AG09309 (cell line): Measurements from ENCODE around the gene TMEM125.

Experiments
- DNase-seq: peaks from one replicate; pipeline ENCODE4 v3.0.0-alpha.2; 2010; ENCODE audit warnings: low read depth
- H3K4me3 ChIP-seq: 2 replicates; pipeline ENCODE4 v1.5.1; 2011; ENCODE audit warnings: mild to moderate bottlenecking, low read depth, low read length, moderate library complexity; ENCODE audit not compliant: control insufficient read depth
- TF ChIP-seq, protein P1 (sequence below): IDR thresholded peaks from 2 replicates; pipeline ENCODE4 v1.5.1; 2011; ENCODE audit warnings: mild to moderate bottlenecking, low read depth, low read length, inconsistent platforms; ENCODE audit not compliant: insufficient read depth, control insufficient read depth; ENCODE audit errors: missing control alignments

Gene TMEM125

DNA sequence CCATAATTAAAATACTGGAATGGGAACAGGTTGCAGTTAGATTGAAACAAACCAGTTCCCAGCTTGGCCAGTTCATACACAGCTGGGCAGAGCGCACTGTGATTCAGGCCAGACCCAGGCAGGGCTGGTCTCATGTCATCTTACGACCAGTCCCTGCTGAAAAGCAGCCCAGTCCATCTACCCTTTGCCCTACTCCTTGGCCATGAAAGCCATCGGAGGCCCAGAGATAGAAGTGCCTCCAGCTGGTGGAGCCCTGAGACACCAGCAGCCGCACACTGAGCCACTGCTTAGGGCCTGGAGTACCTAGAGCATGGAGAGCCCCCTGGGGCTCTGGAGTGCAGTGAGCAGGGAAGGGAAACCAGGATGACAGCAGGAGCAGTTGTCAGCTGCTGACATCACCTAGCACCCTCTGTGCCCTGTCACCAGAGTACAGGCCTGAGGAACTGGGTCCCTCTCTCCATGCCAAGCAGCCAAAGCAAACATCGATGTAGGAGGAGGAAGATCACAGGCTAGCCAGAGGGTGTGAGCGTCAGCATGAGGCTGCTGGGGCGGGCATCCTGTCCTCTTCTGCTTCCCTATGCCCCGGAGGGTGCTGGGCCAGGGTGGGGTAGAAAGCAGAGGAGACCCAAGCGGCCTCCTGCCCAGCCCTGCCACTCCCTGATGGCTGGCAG lies 34.2 kb upstream of the TMEM125 start:
- TF ChIP-seq, protein P1, sequence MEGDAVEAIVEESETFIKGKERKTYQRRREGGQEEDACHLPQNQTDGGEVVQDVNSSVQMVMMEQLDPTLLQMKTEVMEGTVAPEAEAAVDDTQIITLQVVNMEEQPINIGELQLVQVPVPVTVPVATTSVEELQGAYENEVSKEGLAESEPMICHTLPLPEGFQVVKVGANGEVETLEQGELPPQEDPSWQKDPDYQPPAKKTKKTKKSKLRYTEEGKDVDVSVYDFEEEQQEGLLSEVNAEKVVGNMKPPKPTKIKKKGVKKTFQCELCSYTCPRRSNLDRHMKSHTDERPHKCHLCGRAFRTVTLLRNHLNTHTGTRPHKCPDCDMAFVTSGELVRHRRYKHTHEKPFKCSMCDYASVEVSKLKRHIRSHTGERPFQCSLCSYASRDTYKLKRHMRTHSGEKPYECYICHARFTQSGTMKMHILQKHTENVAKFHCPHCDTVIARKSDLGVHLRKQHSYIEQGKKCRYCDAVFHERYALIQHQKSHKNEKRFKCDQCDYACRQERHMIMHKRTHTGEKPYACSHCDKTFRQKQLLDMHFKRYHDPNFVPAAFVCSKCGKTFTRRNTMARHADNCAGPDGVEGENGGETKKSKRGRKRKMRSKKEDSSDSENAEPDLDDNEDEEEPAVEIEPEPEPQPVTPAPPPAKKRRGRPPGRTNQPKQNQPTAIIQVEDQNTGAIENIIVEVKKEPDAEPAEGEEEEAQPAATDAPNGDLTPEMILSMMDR, result no peak
- no peak overlapping the region for H3K4me3 ChIP-seq
- DNase-seq, result no peak

DNA sequence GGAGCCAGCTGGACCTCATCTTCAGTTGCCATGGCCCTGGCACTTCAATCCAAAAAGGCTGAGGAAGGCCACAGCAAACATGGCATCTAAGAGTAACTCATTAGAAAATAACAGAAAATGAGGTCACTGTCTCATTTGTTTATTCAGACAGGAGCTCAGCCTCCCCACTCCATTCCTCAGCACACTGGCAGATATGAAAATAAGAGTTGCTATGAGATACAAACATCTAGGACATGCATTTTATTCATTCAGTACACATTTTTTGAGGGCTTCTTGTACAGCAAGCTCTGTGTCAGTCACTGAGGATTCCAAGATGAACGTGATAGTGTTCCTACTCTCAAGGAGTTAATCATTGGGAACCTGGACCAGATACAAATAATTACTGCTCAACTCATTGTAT lies 32.7 kb upstream of the TMEM125 start:
- H3K4me3 ChIP-seq, result no peak overlapping the region
- TF ChIP-seq, protein P1, result no peak
- no peak for DNase-seq

DNA sequence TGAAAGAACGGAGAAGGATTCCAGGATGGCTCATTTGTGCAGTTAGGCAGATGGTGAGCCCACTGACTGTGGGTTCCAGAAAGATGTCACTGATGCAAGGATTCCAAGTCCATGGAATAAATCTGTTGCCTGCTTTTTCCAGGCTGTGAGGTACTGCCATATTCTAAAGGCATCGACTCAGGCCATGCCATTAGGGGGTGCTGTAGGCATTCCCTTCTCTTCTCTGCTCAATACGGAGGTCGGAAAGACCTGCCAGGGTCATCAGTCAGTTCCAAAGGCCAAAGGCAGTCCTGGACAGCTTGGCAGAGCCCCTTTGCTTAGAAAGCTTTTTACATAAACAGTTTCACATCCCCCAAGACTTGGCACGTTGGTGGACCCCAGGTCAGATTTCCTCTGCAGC lies 31.7 kb upstream of the TMEM125 start:
- TF ChIP-seq, protein P1, result peak; percentile 90
- no peak overlapping the region for H3K4me3 ChIP-seq
- DNase-seq, result no peak

DNA sequence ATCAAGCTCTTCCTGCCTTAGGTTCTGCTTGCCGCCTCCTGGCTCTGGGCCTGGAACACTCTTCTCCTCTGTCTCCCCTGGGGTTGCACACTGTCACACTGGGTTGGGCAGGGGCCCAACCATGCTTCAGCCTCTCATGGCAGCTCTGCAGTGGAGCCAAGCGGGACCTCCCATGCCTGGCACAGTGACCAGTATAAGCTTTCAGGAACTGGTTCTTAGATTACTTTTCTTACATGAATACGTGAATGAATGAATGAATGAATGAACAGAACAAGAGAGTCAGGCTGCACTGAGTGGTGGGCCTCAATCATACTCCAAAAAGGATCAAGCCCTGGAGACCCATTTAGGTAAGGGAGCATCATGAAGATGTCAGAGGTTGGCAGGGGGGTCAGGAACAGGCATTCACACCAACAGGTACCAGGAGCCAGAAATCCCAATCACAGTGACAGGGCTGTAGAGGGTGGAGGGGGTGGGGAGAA lies 30.8 kb upstream of the TMEM125 start:
- no peak for DNase-seq
- TF ChIP-seq, protein P1, result no peak
- no peak overlapping the region for H3K4me3 ChIP-seq

DNA sequence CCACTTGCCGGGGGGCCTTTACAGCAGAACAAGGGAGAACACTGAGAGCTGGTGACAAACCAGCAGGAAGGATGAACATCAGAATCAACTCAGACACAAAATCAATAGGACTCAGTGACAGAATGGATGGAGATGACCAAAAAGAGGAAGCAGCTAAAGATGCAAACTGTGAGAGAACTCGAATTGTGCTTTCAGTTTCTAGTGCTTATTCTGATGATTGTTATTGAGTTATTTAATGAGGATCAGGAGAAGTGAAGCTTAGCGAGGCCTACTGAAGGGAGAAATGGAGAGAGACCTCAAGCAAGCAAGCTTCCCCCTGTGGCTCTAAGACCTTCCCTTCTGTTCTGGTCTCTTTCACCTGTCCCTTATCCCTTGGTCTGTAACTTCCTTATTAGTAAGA lies 30.3 kb upstream of the TMEM125 start:
- TF ChIP-seq, protein P1, result no peak
- H3K4me3 ChIP-seq, result no peak overlapping the region
- no peak for DNase-seq

DNA sequence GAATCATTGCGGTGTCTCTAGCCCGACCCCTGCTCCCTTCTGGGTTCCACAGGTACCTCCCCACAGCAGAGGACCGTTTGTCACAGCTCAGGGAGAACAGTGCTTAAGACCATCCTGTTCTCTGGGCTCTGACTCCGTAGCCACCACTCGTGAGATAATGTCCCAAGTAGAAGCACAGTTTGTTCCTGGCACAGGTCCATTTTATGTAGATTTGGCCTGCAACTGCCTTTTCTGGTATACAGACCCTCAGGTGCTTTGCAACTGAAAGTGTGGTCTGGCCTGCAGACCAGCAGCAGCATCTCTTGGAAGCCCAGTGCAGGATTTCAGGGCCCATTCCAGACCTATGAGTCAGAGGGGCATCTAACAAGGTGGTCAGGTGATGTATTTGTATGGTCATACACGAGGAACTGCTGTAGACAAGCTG lies 28.4 kb upstream of the TMEM125 start:
- DNase-seq, result no peak
- TF ChIP-seq, protein P1, result no peak
- no peak overlapping the region for H3K4me3 ChIP-seq
